Tibial nerve (tissue), 4 donors: Measurements from ENCODE around the gene POU5F2.

ENCODE experiments used
- EP300 ChIP-seq, 2 donors: sonication (generic); formaldehyde crosslinking; IDR thresholded peaks; one replicate each; pipeline ENCODE4 v1.6.1; 2017; ENCODE audit warnings: antibody characterized with exemption in 2 of 2, mild to moderate bottlenecking in 1 of 2
- TF ChIP-seq, protein P1 (sequence below), 5 experiments: fragments of 200-600 bp in 3 of 5; fragments of 450-650 bp in 2 of 5; sonication (generic) in 3 of 5; IDR thresholded peaks; one replicate each; pipeline ENCODE4 v1.5.1; 2016 to 2019; ENCODE audit warnings: antibody characterized with exemption in 5 of 5, mild to moderate bottlenecking in 3 of 5, moderate library complexity in 2 of 5

DNA sequence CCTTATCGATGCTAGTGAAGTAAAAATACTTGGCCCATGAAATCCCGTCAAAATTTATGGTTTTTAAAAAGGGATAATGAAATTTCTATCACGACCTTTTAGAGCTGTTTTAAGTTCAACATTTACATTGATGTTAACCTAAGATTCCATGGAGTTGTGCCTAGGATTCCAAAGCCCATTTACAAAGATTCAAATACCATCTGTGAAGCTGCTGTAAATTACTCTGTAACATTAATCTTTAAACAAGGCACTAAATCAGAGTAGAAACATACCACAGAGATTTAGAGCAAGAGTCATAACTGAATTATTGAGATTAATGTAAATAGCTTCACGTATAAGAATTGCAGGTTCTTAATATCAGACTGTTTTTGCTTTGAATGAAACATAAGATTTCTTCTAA is 17.7 kb downstream of the POU5F2 start:
- TF ChIP-seq, protein P1, sequence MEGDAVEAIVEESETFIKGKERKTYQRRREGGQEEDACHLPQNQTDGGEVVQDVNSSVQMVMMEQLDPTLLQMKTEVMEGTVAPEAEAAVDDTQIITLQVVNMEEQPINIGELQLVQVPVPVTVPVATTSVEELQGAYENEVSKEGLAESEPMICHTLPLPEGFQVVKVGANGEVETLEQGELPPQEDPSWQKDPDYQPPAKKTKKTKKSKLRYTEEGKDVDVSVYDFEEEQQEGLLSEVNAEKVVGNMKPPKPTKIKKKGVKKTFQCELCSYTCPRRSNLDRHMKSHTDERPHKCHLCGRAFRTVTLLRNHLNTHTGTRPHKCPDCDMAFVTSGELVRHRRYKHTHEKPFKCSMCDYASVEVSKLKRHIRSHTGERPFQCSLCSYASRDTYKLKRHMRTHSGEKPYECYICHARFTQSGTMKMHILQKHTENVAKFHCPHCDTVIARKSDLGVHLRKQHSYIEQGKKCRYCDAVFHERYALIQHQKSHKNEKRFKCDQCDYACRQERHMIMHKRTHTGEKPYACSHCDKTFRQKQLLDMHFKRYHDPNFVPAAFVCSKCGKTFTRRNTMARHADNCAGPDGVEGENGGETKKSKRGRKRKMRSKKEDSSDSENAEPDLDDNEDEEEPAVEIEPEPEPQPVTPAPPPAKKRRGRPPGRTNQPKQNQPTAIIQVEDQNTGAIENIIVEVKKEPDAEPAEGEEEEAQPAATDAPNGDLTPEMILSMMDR (IDR thresholded peaks at IDR 0.05): no peak
- no peak for TF ChIP-seq EP300 (IDR thresholded peaks at IDR 0.05)
